Measurements from ENCODE around the gene HLTF. TPM values are rescaled to one million over a fixed set of nuclear protein-coding genes. Genes with fewer than 3 reads are reported as not detected.

Gene HLTF
- total RNA-seq, 3 donors from 2014 or later (not counting 1 experiment from before 2014, with no cell fraction given): 15.0 to 19.0 (median 18.3) TPM

- ATAC-seq: no peak
- Histone ChIP-seq H3K4me1 (ENCODE audit: control insufficient read depth, insufficient read depth, low read length) (no peaks in the 10 kb centered on the region), H3K4me3 (ENCODE audit: low read length) (no peak overlapping the region), H3K27me3 (ENCODE audit: control insufficient read depth, insufficient read depth, low read length) (no peaks in the 10 kb centered on the region), H3K36me3 (ENCODE audit: control insufficient read depth, insufficient read depth, low read length) (peaks cover 38% of the 10 kb centered on the region), H3K27ac (ENCODE audit: low read length) (no peak overlapping the region), H3K9me3 (ENCODE audit: control insufficient read depth, insufficient read depth, low read length) (no peaks in the 10 kb centered on the region)
- intact Hi-C loops (cut with micrococcal nuclease): no loop called here
- H3K36me3 Mint-ChIP-seq: peaks cover 12% of the 10 kb centered on the region
- DNase-seq: peak in 1 of 2 donors; percentile 11
- WGBS (ENCODE audit: insufficient coverage): 92% methylated on average over 8 of the region's 9 CpGs
- TF ChIP-seq CTCF (IDR thresholded peaks at IDR 0.05): no peak
- peak overlapping the region in 1 of 2 donors; percentile 26 for H3K27ac Mint-ChIP-seq
- H3K4me1 Mint-ChIP-seq: peaks cover 39 to 53% of the 10 kb centered on the region in 2 donors
- H3K4me3 Mint-ChIP-seq: no peak overlapping the region
- H3K27me3 Mint-ChIP-seq (ENCODE audit: low read depth in 2 of 2): no peaks in the 10 kb centered on the region
- no peaks in the 10 kb centered on the region for H3K9me3 Mint-ChIP-seq
Measured at GRCh38 chr3:149016669-149017541, 69.4 kb downstream of the HLTF start.

- DNase-seq (no peak), ATAC-seq (no peak)
- Mint-ChIP-seq H3K4me3 (no peak overlapping the region), H3K27me3 (ENCODE audit: low read depth in 2 of 2) (no peaks in the 10 kb centered on the region), H3K9me3 (no peaks in the 10 kb centered on the region), H3K27ac (peak overlapping the region in 1 of 2 donors; percentile 26), H3K4me1 (peaks cover 41 to 52% of the 10 kb centered on the region in 2 donors), H3K36me3 (peaks cover 11% of the 10 kb centered on the region)
- no peaks in the 10 kb centered on the region for H3K27me3 ChIP-seq (ENCODE audit: control insufficient read depth, insufficient read depth, low read length)
- no peak for TF ChIP-seq CTCF (IDR thresholded peaks at IDR 0.05)
- 94% methylated on average over 2 of the region's 2 CpGs for WGBS (ENCODE audit: insufficient coverage)
- no peak overlapping the region for H3K27ac ChIP-seq (ENCODE audit: low read length)
- no peaks in the 10 kb centered on the region for H3K4me1 ChIP-seq (ENCODE audit: control insufficient read depth, insufficient read depth, low read length)
- intact Hi-C loops (cut with micrococcal nuclease): no loop called here
- no peaks in the 10 kb centered on the region for H3K9me3 ChIP-seq (ENCODE audit: control insufficient read depth, insufficient read depth, low read length)
- H3K4me3 ChIP-seq (ENCODE audit: low read length): no peak overlapping the region
- H3K36me3 ChIP-seq (ENCODE audit: control insufficient read depth, insufficient read depth, low read length): peaks cover 38% of the 10 kb centered on the region
Measured at GRCh38 chr3:149016242-149016641, 70.1 kb downstream of the HLTF start.

- no peak overlapping the region for H3K4me3 Mint-ChIP-seq
Measured at GRCh38 chr3:149015393-149015792, 70.9 kb downstream of the HLTF start.

More at GRCh38 chr3:149015393-149015792, 70.9 kb downstream of the HLTF start:
- no peak for DNase-seq
- Histone ChIP-seq H3K4me3 (ENCODE audit: low read length) (no peak overlapping the region), H3K27ac (ENCODE audit: low read length) (no peak overlapping the region), H3K9me3 (ENCODE audit: control insufficient read depth, insufficient read depth, low read length) (no peaks in the 10 kb centered on the region), H3K27me3 (ENCODE audit: control insufficient read depth, insufficient read depth, low read length) (no peaks in the 10 kb centered on the region), H3K4me1 (ENCODE audit: control insufficient read depth, insufficient read depth, low read length) (peaks cover 4% of the 10 kb centered on the region), H3K36me3 (ENCODE audit: control insufficient read depth, insufficient read depth, low read length) (peaks cover 37% of the 10 kb centered on the region)
- ATAC-seq: no peak
- intact Hi-C loops (cut with micrococcal nuclease): no loop called here
- peak overlapping the region; percentile 9 to 54 for H3K27ac Mint-ChIP-seq
- TF ChIP-seq CTCF (IDR thresholded peaks at IDR 0.05): no peak
- H3K36me3 Mint-ChIP-seq: peaks cover 16% of the 10 kb centered on the region
- WGBS (ENCODE audit: insufficient coverage): 94% methylated on average over 3 of the region's 3 CpGs
- H3K4me1 Mint-ChIP-seq: peaks cover 50 to 55% of the 10 kb centered on the region in 2 donors
- no peaks in the 10 kb centered on the region for H3K9me3 Mint-ChIP-seq
- no peaks in the 10 kb centered on the region for H3K27me3 Mint-ChIP-seq (ENCODE audit: low read depth in 2 of 2)
